ENCODE measurements around the gene SGCA.
A peak's percentile ranks its signal among the peaks of the same experiment; 100 is the strongest.

SGCA gene

DNA sequence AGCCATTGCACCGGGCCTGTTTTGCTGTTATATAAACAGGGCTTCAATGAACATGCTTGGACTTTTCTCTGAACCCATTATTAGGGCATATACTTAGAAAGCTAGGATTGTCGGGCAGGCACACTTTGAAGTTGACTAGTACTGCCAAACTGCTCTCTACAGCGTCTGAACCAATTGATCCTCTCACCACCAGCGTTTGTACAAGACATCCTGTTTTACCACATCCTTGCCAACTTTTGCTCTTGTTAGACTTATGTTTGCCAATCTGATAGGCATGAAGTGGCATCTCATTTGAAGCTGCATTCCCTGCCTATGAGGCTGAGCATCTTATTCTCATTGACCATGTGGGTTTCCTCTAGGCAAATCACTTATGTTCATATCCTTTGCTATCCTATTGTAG, 7.9 kb upstream of the SGCA start:
- TF ChIP-seq TEAD4 (IDR thresholded peaks at IDR 0.05), result no peak
- no peak for TF ChIP-seq CEBPB (IDR thresholded peaks at IDR 0.05)
- TF ChIP-seq, protein P1, sequence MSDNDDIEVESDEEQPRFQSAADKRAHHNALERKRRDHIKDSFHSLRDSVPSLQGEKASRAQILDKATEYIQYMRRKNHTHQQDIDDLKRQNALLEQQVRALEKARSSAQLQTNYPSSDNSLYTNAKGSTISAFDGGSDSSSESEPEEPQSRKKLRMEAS (IDR thresholded peaks at IDR 0.05), result no peak
- no peak for TF ChIP-seq EP300 (IDR thresholded peaks at IDR 0.05; ENCODE audit: borderline replicate concordance)
- TF ChIP-seq YY1 (IDR thresholded peaks at IDR 0.05; ENCODE audit: low read depth), result no peak
- TF ChIP-seq CREB1 (IDR thresholded peaks at IDR 0.05; ENCODE audit: low read depth), result no peak
- TF ChIP-seq ZBTB7A (IDR thresholded peaks at IDR 0.05; ENCODE audit: low read depth), result no peak
- TF ChIP-seq NFIC (IDR thresholded peaks at IDR 0.05), result no peak
- TF ChIP-seq REST (IDR thresholded peaks at IDR 0.05; ENCODE audit: low read depth), result no peak
- TF ChIP-seq USF1 (IDR thresholded peaks at IDR 0.05), result no peak
- TF ChIP-seq EGR1 (IDR thresholded peaks at IDR 0.05), result no peak
- TF ChIP-seq TAF1 (IDR thresholded peaks at IDR 0.05; ENCODE audit: low read depth), result no peak

GRCh38 chr17:50161023-50161910, 4.5 kb upstream of the SGCA start:
- TF ChIP-seq RAD21 (IDR thresholded peaks at IDR 0.05; ENCODE audit: low read depth), result peak; percentile 63; the same call in 1 of the 2 replicates
- TF ChIP-seq, protein P1 (IDR thresholded peaks at IDR 0.05), result peak; percentile 54; the same call in 1 of the 2 replicates
- TF ChIP-seq ZBTB7A (IDR thresholded peaks at IDR 0.05; ENCODE audit: low read depth), result peak; percentile 91; the same call in 1 of the 2 replicates
- 0 out of 2 replicates have a peak, but pooled peaks have one; percentile 39 for TF ChIP-seq TAF1 (IDR thresholded peaks at IDR 0.05; ENCODE audit: low read depth)
- peak; percentile 25; the same call in 1 of the 2 replicates for TF ChIP-seq EP300 (IDR thresholded peaks at IDR 0.05; ENCODE audit: borderline replicate concordance)
- peak; percentile 84 for TF ChIP-seq EGR1 (IDR thresholded peaks at IDR 0.05)
- TF ChIP-seq CEBPB (IDR thresholded peaks at IDR 0.05), result no peak
- peak; percentile 16; the same call in 1 of the 2 replicates for TF ChIP-seq TCF12 (IDR thresholded peaks at IDR 0.05; ENCODE audit: low read depth)
- TF ChIP-seq NFIC (IDR thresholded peaks at IDR 0.05), result no peak
- no peak for TF ChIP-seq TEAD4 (IDR thresholded peaks at IDR 0.05)
- no peak for TF ChIP-seq CREB1 (IDR thresholded peaks at IDR 0.05; ENCODE audit: low read depth)
- 0 out of 2 replicates have a peak, but pooled peaks have one; percentile 42 for TF ChIP-seq YY1 (IDR thresholded peaks at IDR 0.05; ENCODE audit: low read depth)
- TF ChIP-seq FOXM1 (IDR thresholded peaks at IDR 0.05; ENCODE audit: borderline replicate concordance, low read depth), result no peak
- TF ChIP-seq REST (IDR thresholded peaks at IDR 0.05; ENCODE audit: low read depth), result no peak
- no peak for TF ChIP-seq USF1 (IDR thresholded peaks at IDR 0.05)

- TF ChIP-seq USF1 (IDR thresholded peaks at IDR 0.05), result no peak
- no peak for TF ChIP-seq NFIC (IDR thresholded peaks at IDR 0.05)
- no peak for TF ChIP-seq CEBPB (IDR thresholded peaks at IDR 0.05)
- TF ChIP-seq YY1 (IDR thresholded peaks at IDR 0.05; ENCODE audit: low read depth), result no peak
- TF ChIP-seq EP300 (IDR thresholded peaks at IDR 0.05; ENCODE audit: borderline replicate concordance), result no peak
- no peak for TF ChIP-seq FOXM1 (IDR thresholded peaks at IDR 0.05; ENCODE audit: borderline replicate concordance, low read depth)
- TF ChIP-seq REST (IDR thresholded peaks at IDR 0.05; ENCODE audit: low read depth), result no peak
- TF ChIP-seq, protein P1 (IDR thresholded peaks at IDR 0.05), result no peak
- TF ChIP-seq TEAD4 (IDR thresholded peaks at IDR 0.05), result no peak
- TF ChIP-seq CREB1 (IDR thresholded peaks at IDR 0.05; ENCODE audit: low read depth), result no peak
- no peak for TF ChIP-seq EGR1 (IDR thresholded peaks at IDR 0.05)
- no peak for TF ChIP-seq RAD21 (IDR thresholded peaks at IDR 0.05; ENCODE audit: low read depth)
- no peak for TF ChIP-seq TCF12 (IDR thresholded peaks at IDR 0.05; ENCODE audit: low read depth)
- TF ChIP-seq ZBTB7A (IDR thresholded peaks at IDR 0.05; ENCODE audit: low read depth), result no peak
- TF ChIP-seq TAF1 (IDR thresholded peaks at IDR 0.05; ENCODE audit: low read depth), result no peak
Measured at GRCh38 chr17:50161911-50162288, 3.9 kb upstream of the SGCA start.
